SH-SY5Y (cell line): Measurements from ENCODE around the gene SNX22.

Experiments used
- GATA2 ChIP-seq: IDR thresholded peaks from 2 replicates; pipeline ENCODE4 v1.6.1; 2011; ENCODE audit warnings: mild to moderate bottlenecking, low read depth, low read length
- GATA3 ChIP-seq: IDR thresholded peaks from 2 replicates; pipeline ENCODE4 v1.6.1; 2011; ENCODE audit warnings: low read depth, mild to moderate bottlenecking, low read length, moderate library complexity

GRCh38 chr15:64197425-64197824 lies 45.9 kb downstream of the SNX22 start:
- TF ChIP-seq GATA2 (no peak; the same call in 1 of the 2 replicates), GATA3 (no peak)
